Right lung (tissue), 10 donors: ENCODE measurements around the gene SPIN2A. TPM values are rescaled to one million over a fixed set of nuclear protein-coding genes. Genes with fewer than 3 reads are reported as not detected.
"Not testable (repeated sequence)": the region's sequence is repeated elsewhere in the genome, so short reads cannot be mapped to it uniquely, and the experiment has no call there.

Experiments
- DNase-seq, 2 donors: peaks; one replicate each; pipeline ENCODE4 v3.0.0-alpha.2; 2013
- long read RNA-seq, 8 donors: transcript quantifications; one replicate each; lab custom pipeline, GENCODE V29; 2026
- polyA plus RNA-seq, 5 donors: library from polyadenylated mRNA; unstranded; fragments of 120-200 nt; gene quantifications; one replicate each; pipeline versions ENCODE4 v1.2.1 to v1.2.3, GENCODE V29; 2013; ENCODE audit warnings: inconsistent platforms in 1 of 5, low replicate concordance in 1 of 5; ENCODE audit not compliant: insufficient read length in 5 of 5, insufficient read depth in 1 of 5

The SPIN2A gene
- polyA plus RNA-seq = 1 to 10 TPM; 2.8 to 3.8 (median 3.5) TPM
- long read RNA-seq, donor 1, partial matches to known transcripts = 0 of 2 reads
- long read RNA-seq, donor 1, other reads (novel, unspliced or antisense) = 0 of 2 reads
- long read RNA-seq, donor 2 = 0 reads
- long read RNA-seq, donor 3, partial matches to known transcripts = 0 of 2 reads
- long read RNA-seq, donor 3, other reads (novel, unspliced or antisense) = 0 of 2 reads
- long read RNA-seq, donor 4, partial matches to known transcripts = 0 of 2 reads
- long read RNA-seq, donor 4, other reads (novel, unspliced or antisense) = 0 of 2 reads
- long read RNA-seq, donor 5, partial matches to known transcripts = 6 of 12 reads
- long read RNA-seq, donor 5, other reads (novel, unspliced or antisense) = 0 of 12 reads
- long read RNA-seq, donor 6, partial matches to known transcripts = 0 of 2 reads
- long read RNA-seq, donor 6, other reads (novel, unspliced or antisense) = 0 of 2 reads
- long read RNA-seq, donor 7, partial matches to known transcripts = 5 of 5 reads
- long read RNA-seq, donor 7, other reads (novel, unspliced or antisense) = 0 of 5 reads
- long read RNA-seq, donor 8, partial matches to known transcripts = 0 of 2 reads
- long read RNA-seq, donor 8, other reads (novel, unspliced or antisense) = 0 of 2 reads

- peak; percentile 14 to 29 for DNase-seq
Observed at GRCh38 chrX:57137073-57137472, at the start of gene SPIN2A. Gene SPIN2A, minus strand, starts transcription at chrX:57137397. Its CDS starts 800 bp downstream, at chrX:57136597.

- DNase-seq = no peak
Observed at GRCh38 chrX:57178605-57179004, 41.4 kb upstream of the SPIN2A start.

- no peak for DNase-seq
Observed at GRCh38 chrX:57177070-57177469, 39.9 kb upstream of the SPIN2A start.

GRCh38 chrX:57172544-57172943 lies 35.3 kb upstream of the SPIN2A start:
- DNase-seq = no peak

GRCh38 chrX:57156397-57157049 lies 19.3 kb upstream of the SPIN2A start:
- no peak for DNase-seq

- DNase-seq = no peak
Observed at GRCh38 chrX:57155171-57155570, 18.0 kb upstream of the SPIN2A start.

GRCh38 chrX:57152222-57152621 lies 15.0 kb upstream of the SPIN2A start:
- not testable (repeated sequence) for DNase-seq

- no peak for DNase-seq
Observed at GRCh38 chrX:57138674-57139073, 1.5 kb upstream of the SPIN2A start.

GRCh38 chrX:57137501-57137900 lies 304 bp upstream of the SPIN2A start:
- DNase-seq = peak; percentile 21 to 29

- DNase-seq = not testable (repeated sequence)
Observed at GRCh38 chrX:57136589-57136988, 608 bp downstream of the SPIN2A start.

- DNase-seq = no peak
Observed at GRCh38 chrX:57135287-57135686, 1.9 kb downstream of the SPIN2A start.

- DNase-seq = no peak
Observed at GRCh38 chrX:57134702-57135101, 2.5 kb downstream of the SPIN2A start.

- DNase-seq = no peak
Observed at GRCh38 chrX:57133706-57134105, 3.5 kb downstream of the SPIN2A start.

GRCh38 chrX:57133284-57133683 lies 3.9 kb downstream of the SPIN2A start:
- not testable (repeated sequence) for DNase-seq

GRCh38 chrX:57132046-57132445 lies 5.2 kb downstream of the SPIN2A start:
- DNase-seq = no peak

GRCh38 chrX:57121816-57122215 lies 15.4 kb downstream of the SPIN2A start:
- no peak for DNase-seq

- DNase-seq = peak; percentile 75 to 81
Observed at GRCh38 chrX:57121162-57121755, 15.9 kb downstream of the SPIN2A start, which contains the start of gene SPIN2B. Gene SPIN2B, minus strand, starts transcription at chrX:57121548.

GRCh38 chrX:57120619-57121161 lies 16.5 kb downstream of the SPIN2A start:
- peak in 1 of 2 donors; percentile 18 for DNase-seq

GRCh38 chrX:57119416-57119815 lies 17.8 kb downstream of the SPIN2A start:
- no peak for DNase-seq

- DNase-seq = not testable (repeated sequence)
Observed at GRCh38 chrX:57117566-57117965, 19.6 kb downstream of the SPIN2A start.

GRCh38 chrX:57104921-57105398 lies 32.2 kb downstream of the SPIN2A start:
- no peak for DNase-seq

GRCh38 chrX:57104406-57104805 lies 32.8 kb downstream of the SPIN2A start:
- no peak for DNase-seq
